ENCODE results near the gene GFER.
"Not testable (repeated sequence)": the region's sequence is repeated elsewhere in the genome, so short reads cannot be mapped to it uniquely, and the experiment has no call there.

Gene GFER

GRCh38 chr16:1959269-1960039 is 24.5 kb upstream of the GFER start, which contains the start of gene NDUFB10:
NDUFB10 (plus strand) TSS chr16:1959538; CDS start chr16:1959625, 87 bp downstream.
- no peaks in the 10 kb centered on the region for H3K27me3 ChIP-seq (ENCODE audit: control insufficient read depth, insufficient read depth, low read length)
- H3K36me3 ChIP-seq (ENCODE audit: control insufficient read depth, insufficient read depth, low read length): peaks cover 27% of the 10 kb centered on the region
- H3K9ac ChIP-seq (ENCODE audit: low read depth, low read length): peak within 1 kb of the TSS; percentile 88
- H3K9me3 ChIP-seq (ENCODE audit: control insufficient read depth, insufficient read depth, low read length): no peaks in the 10 kb centered on the region
- peak within 1 kb of the TSS; percentile 93 for H3K4me3 ChIP-seq (ENCODE audit: low read depth, low read length)
- H3K4me1 ChIP-seq (ENCODE audit: control insufficient read depth, insufficient read depth, low read length): peaks cover 4% of the 10 kb centered on the region

GRCh38 chr16:1960665-1961630 is 23.0 kb upstream of the GFER start:
- Histone ChIP-seq H3K4me1 (ENCODE audit: control insufficient read depth, insufficient read depth, low read length) (peaks cover 6% of the 10 kb centered on the region), H3K9ac (ENCODE audit: low read depth, low read length) (peak overlapping the region; percentile 74), H3K27me3 (ENCODE audit: control insufficient read depth, insufficient read depth, low read length) (no peaks in the 10 kb centered on the region), H3K9me3 (ENCODE audit: control insufficient read depth, insufficient read depth, low read length) (no peaks in the 10 kb centered on the region), H3K4me3 (ENCODE audit: low read depth, low read length) (peak overlapping the region; percentile 60), H3K36me3 (ENCODE audit: control insufficient read depth, insufficient read depth, low read length) (peaks cover 27% of the 10 kb centered on the region)

GRCh38 chr16:1961651-1962067 is 22.3 kb upstream of the GFER start:
- H3K36me3 ChIP-seq (ENCODE audit: control insufficient read depth, insufficient read depth, low read length): peaks cover 27% of the 10 kb centered on the region

GRCh38 chr16:1962161-1963153 is 21.5 kb upstream of the GFER start:
- H3K4me3 ChIP-seq (ENCODE audit: low read depth, low read length): peak overlapping the region; percentile 30
- peaks cover 27% of the 10 kb centered on the region for H3K36me3 ChIP-seq (ENCODE audit: control insufficient read depth, insufficient read depth, low read length)
- H3K9me3 ChIP-seq (ENCODE audit: control insufficient read depth, insufficient read depth, low read length); H3K27me3 ChIP-seq (ENCODE audit: control insufficient read depth, insufficient read depth, low read length); H3K4me1 ChIP-seq (ENCODE audit: control insufficient read depth, insufficient read depth, low read length): not testable (repeated sequence)
- peak overlapping the region; percentile 96 for H3K9ac ChIP-seq (ENCODE audit: low read depth, low read length)

More at GRCh38 chr16:1961651-1962067, 22.3 kb upstream of the GFER start:
- H3K27me3 ChIP-seq (ENCODE audit: control insufficient read depth, insufficient read depth, low read length): no peaks in the 10 kb centered on the region
- peaks cover 6% of the 10 kb centered on the region for H3K4me1 ChIP-seq (ENCODE audit: control insufficient read depth, insufficient read depth, low read length)
- H3K9me3 ChIP-seq (ENCODE audit: control insufficient read depth, insufficient read depth, low read length): no peaks in the 10 kb centered on the region
- no peak overlapping the region for H3K9ac ChIP-seq (ENCODE audit: low read depth, low read length)
- no peak overlapping the region for H3K4me3 ChIP-seq (ENCODE audit: low read depth, low read length)

- H3K9ac ChIP-seq (ENCODE audit: low read depth, low read length): peak overlapping the region; percentile 96
- no peaks in the 10 kb centered on the region for H3K9me3 ChIP-seq (ENCODE audit: control insufficient read depth, insufficient read depth, low read length)
- no peaks in the 10 kb centered on the region for H3K27me3 ChIP-seq (ENCODE audit: control insufficient read depth, insufficient read depth, low read length)
- H3K4me3 ChIP-seq (ENCODE audit: low read depth, low read length): peak overlapping the region; percentile 87
- peaks cover 27% of the 10 kb centered on the region for H3K36me3 ChIP-seq (ENCODE audit: control insufficient read depth, insufficient read depth, low read length)
- H3K4me1 ChIP-seq (ENCODE audit: control insufficient read depth, insufficient read depth, low read length): peaks cover 6% of the 10 kb centered on the region
Measured at GRCh38 chr16:1963806-1964505, 20.0 kb upstream of the GFER start.

- peak within 1 kb of the TSS; percentile 96 for H3K9ac ChIP-seq (ENCODE audit: low read depth, low read length)
- H3K9me3 ChIP-seq (ENCODE audit: control insufficient read depth, insufficient read depth, low read length): no peaks in the 10 kb centered on the region
- H3K36me3 ChIP-seq (ENCODE audit: control insufficient read depth, insufficient read depth, low read length): peaks cover 27% of the 10 kb centered on the region
- H3K4me1 ChIP-seq (ENCODE audit: control insufficient read depth, insufficient read depth, low read length): peaks cover 6% of the 10 kb centered on the region
- peak within 1 kb of the TSS; percentile 87 for H3K4me3 ChIP-seq (ENCODE audit: low read depth, low read length)
- no peaks in the 10 kb centered on the region for H3K27me3 ChIP-seq (ENCODE audit: control insufficient read depth, insufficient read depth, low read length)
Measured at GRCh38 chr16:1964506-1965395, 19.2 kb upstream of the GFER start, which contains the start of gene RPS2. RPS2 (minus strand) TSS chr16:1964826; CDS start chr16:1964625, 201 bp downstream.

GRCh38 chr16:1965396-1966001 is 18.5 kb upstream of the GFER start:
- H3K9me3 ChIP-seq (ENCODE audit: control insufficient read depth, insufficient read depth, low read length): no peaks in the 10 kb centered on the region
- peak overlapping the region; percentile 87 for H3K4me3 ChIP-seq (ENCODE audit: low read depth, low read length)
- peaks cover 27% of the 10 kb centered on the region for H3K36me3 ChIP-seq (ENCODE audit: control insufficient read depth, insufficient read depth, low read length)

GRCh38 chr16:1966460-1966859 is 17.5 kb upstream of the GFER start, which contains the start of gene RNF151:
RNF151 (plus strand) TSS chr16:1966856; CDS start chr16:1966882, 26 bp downstream.
- Histone ChIP-seq H3K4me3 (ENCODE audit: low read depth, low read length) (peak within 1 kb of the TSS; percentile 87), H3K36me3 (ENCODE audit: control insufficient read depth, insufficient read depth, low read length) (peaks cover 27% of the 10 kb centered on the region), H3K9me3 (ENCODE audit: control insufficient read depth, insufficient read depth, low read length) (no peaks in the 10 kb centered on the region), H3K27me3 (ENCODE audit: control insufficient read depth, insufficient read depth, low read length) (no peaks in the 10 kb centered on the region), H3K9ac (ENCODE audit: low read depth, low read length) (peak within 1 kb of the TSS; percentile 93), H3K4me1 (ENCODE audit: control insufficient read depth, insufficient read depth, low read length) (peaks cover 2% of the 10 kb centered on the region)

More at GRCh38 chr16:1965396-1966001, 18.5 kb upstream of the GFER start:
- peaks cover 6% of the 10 kb centered on the region for H3K4me1 ChIP-seq (ENCODE audit: control insufficient read depth, insufficient read depth, low read length)
- no peaks in the 10 kb centered on the region for H3K27me3 ChIP-seq (ENCODE audit: control insufficient read depth, insufficient read depth, low read length)
- H3K9ac ChIP-seq (ENCODE audit: low read depth, low read length): peak overlapping the region; percentile 93

GRCh38 chr16:1968146-1968953 is 15.6 kb upstream of the GFER start:
- no peak overlapping the region for H3K9ac ChIP-seq (ENCODE audit: low read depth, low read length)

More at GRCh38 chr16:1968146-1968953, 15.6 kb upstream of the GFER start:
- H3K4me3 ChIP-seq (ENCODE audit: low read depth, low read length): no peak overlapping the region
- H3K4me1 ChIP-seq (ENCODE audit: control insufficient read depth, insufficient read depth, low read length): peaks cover 2% of the 10 kb centered on the region
- no peaks in the 10 kb centered on the region for H3K9me3 ChIP-seq (ENCODE audit: control insufficient read depth, insufficient read depth, low read length)
- no peaks in the 10 kb centered on the region for H3K27me3 ChIP-seq (ENCODE audit: control insufficient read depth, insufficient read depth, low read length)
- peaks cover 9% of the 10 kb centered on the region for H3K36me3 ChIP-seq (ENCODE audit: control insufficient read depth, insufficient read depth, low read length)
